HCT116 (cell line): ENCODE measurements around the gene CASP5. TPM values are rescaled to one million over a fixed set of nuclear protein-coding genes. Genes with fewer than 3 reads are reported as not detected.

Source experiments
- CBX3 ChIP-seq: IDR thresholded peaks from 2 replicates; pipeline ENCODE4 v1.6.1; 2012; ENCODE audit warnings: low read depth
- EGR1 ChIP-seq: IDR thresholded peaks from 2 replicates; pipeline ENCODE4 v1.6.1; 2012; ENCODE audit warnings: low read depth
- ZNF274 ChIP-seq: fragments of 200-500 bp; sonication (Bioruptor generic); IDR thresholded peaks from 2 replicates; pipeline ENCODE4 v1.6.1; 2014; ENCODE audit warnings: mild to moderate bottlenecking, low read depth, low read length, inconsistent platforms
- total RNA-seq: library from RNA; stranded (reverse); gene quantifications from one replicate; pipeline ENCODE4 v1.2.1, GENCODE V29; 2021; ENCODE audit not compliant: unreplicated experiment
- TF ChIP-seq, protein P1 (sequence below): IDR thresholded peaks from 2 replicates; pipeline ENCODE4 v1.6.1; 2012

Gene CASP5
- total RNA-seq, 1 experiment from 2014 or later = not detected

DNA sequence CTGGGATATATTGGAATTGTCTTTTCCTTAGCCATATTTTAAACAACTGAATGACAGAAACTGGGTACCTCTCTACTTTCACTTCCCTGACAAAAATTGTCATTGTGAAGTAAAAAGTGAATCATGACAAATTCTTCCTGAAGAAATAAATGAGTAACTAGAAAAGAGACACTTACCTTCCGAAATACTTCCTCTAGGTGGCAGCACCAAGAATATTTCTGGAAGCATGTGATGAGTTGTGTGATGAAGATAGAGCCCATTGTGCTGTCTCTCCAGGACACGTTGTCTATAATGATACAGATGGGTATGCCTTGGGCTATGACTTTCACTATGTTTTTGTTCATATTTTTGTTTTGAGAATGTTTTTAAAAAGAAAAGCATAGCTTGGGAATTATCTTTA, 76.1 kb downstream of the CASP5 start (continued):
- TF ChIP-seq, protein P1, sequence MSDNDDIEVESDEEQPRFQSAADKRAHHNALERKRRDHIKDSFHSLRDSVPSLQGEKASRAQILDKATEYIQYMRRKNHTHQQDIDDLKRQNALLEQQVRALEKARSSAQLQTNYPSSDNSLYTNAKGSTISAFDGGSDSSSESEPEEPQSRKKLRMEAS = 0 out of 2 replicates have a peak, but pooled peaks have one; percentile 30
- no peak for TF ChIP-seq ZNF274
- TF ChIP-seq EGR1 = no peak
- TF ChIP-seq CBX3 = 0 out of 2 replicates have a peak, but pooled peaks have one; percentile 12
- TF ChIP-seq, all 23 proteins: peak for 4

Other genes starting within 250 kb of the CASP5 start
- gene CASP12, start 124.7 kb downstream of the CASP5 start, total RNA-seq = not detected
- gene CASP4, start 54.6 kb downstream of the CASP5 start, total RNA-seq = 21.1 TPM
- gene CASP1, start 12.0 kb upstream of the CASP5 start, total RNA-seq = not detected
- gene CARD16, start 22.2 kb upstream of the CASP5 start, total RNA-seq = not detected
- not detected for gene CARD18, start 116.6 kb upstream of the CASP5 start, total RNA-seq